SW480 (cell line): ENCODE measurements around the gene TBCE.
"Not testable (repeated sequence)": the region's sequence is repeated elsewhere in the genome, so short reads cannot be mapped to it uniquely, and the experiment has no call there.

ENCODE experiments used
- DNase-seq: peaks from one replicate; pipeline ENCODE4 v3.0.0-alpha.2; 2016; ENCODE audit warnings: low spot score

Gene TBCE

GRCh38 chr1:235357485-235358373 is 9.5 kb upstream of the TBCE start:
- DNase-seq, result no peak

GRCh38 chr1:235358899-235359298 is 8.3 kb upstream of the TBCE start:
- no peak for DNase-seq

DNA sequence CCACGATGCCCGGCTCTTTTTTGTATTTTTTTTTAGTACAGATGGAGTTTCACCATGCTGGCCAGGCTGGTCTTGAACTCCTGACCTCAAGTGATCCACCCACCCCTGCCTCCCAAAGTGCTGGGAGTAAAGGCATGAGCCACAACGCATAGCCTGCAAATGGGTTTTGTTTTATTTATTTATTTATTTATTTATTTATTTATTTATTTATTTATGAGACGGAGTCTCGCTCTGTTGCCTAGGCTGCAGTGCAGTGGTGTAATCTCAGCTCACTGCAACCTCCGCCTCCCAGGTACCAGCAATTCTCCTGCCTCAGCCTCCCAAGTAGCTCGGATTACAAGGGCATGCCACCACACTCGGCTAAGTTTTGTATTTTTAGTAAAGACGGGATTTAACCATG is 3.0 kb upstream of the TBCE start:
- DNase-seq, result not testable (repeated sequence)

- no peak for DNase-seq
These were observed 941 bp upstream of the TBCE start for GRCh38 chr1:235366286-235366685.

- DNase-seq, result no peak
These were observed 1.2 kb downstream of the TBCE start for GRCh38 chr1:235368428-235368827.

GRCh38 chr1:235369802-235370201 is 2.6 kb downstream of the TBCE start:
- DNase-seq, result no peak

DNA sequence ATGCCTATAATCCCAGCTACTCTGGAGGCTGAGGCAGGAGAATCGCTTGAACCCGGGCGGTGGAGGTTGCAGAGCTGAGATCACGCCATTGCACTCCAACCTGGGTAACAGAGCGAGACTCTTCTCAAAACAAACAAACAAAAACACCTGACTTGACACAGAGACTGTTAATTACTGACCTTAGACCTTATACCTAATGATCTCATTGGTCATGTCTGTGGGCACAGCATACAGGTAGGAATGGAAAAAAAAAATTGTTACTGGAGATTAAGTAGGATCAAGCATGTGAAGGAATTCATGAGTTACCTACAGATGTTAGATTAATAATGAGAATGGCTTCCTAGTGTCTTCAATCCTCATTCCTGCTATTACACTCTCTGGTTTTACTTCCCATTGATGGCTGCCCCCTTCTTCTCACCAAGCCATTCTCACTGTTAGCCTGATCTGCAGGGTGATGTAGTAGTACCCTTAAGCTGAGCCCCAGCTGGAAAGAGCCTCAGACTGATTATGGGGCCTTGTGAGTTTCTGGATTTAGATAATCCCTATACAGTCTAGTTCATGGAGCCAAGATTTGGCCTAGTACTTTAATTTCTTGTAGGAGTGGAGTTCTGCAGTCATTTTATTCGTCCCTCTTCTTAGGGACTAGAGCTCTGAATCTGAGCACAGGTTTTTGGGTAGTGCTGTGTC is 8.8 kb downstream of the TBCE start:
- DNase-seq, result no peak

- DNase-seq, result not testable (repeated sequence)
These were observed 11.0 kb downstream of the TBCE start for GRCh38 chr1:235378134-235378735.

GRCh38 chr1:235381955-235382739 is 14.9 kb downstream of the TBCE start:
- DNase-seq, result not testable (repeated sequence)

DNA sequence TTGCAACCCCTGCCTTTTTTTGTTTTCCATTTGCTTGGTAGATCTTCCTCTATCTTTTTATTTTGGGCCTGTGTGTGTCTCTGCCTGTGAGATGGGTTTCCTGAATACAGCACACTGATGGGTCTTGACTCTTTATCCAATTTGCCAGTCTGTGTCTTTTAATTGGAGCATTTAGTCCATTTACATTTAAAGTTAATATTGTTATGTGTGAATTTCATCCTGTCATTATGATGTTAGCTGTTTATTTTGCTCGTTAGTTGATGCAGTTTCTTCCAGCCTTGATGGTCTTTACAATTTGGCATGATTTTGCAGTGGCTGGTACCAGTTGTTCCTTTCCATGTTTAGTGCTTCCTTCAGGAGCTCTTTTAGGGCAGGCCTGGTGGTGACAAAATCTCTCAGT is 18.4 kb downstream of the TBCE start:
- DNase-seq, result not testable (repeated sequence)

DNA sequence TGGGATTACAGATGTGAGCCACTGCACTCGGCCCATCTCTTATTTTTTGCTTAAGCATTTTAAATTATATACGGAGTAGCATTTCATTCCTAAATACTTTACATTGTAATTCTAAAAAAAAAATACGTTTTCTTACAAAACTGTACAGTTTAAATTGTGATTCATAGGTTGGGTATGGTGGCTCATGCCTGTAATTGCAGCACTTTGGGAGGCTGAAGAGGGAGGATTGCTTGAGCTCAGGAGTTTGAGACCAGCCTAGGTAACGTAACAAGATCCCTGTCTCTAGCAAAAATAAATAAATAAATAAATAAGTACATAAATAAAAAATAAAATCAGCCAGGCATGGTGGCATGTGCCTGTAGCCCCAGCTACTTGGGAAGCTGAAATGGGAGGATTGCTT is 24.6 kb downstream of the TBCE start:
- DNase-seq, result no peak

DNA sequence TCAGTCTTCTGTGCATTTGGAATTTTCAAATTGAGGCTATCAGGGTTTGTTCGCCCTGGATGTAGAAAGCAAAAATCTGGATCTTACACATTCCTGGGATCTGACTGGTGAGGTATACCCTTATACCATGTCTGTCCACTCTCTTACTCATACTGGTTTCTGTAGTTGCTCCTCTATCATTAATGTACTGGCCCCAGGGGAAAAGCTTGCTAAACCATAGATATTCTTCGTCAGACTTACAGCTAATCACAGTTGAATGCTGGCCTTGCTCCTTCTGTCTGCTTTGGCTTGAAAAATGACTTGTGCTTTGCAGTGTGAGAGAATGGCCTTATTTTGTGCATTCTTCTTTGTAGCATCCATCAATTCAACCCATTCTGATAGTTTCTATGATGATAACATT is 30.5 kb downstream of the TBCE start:
- DNase-seq, result no peak

- DNase-seq, result no peak
These were observed 32.4 kb downstream of the TBCE start for GRCh38 chr1:235399661-235400060.

GRCh38 chr1:235401251-235401650 is 34.0 kb downstream of the TBCE start:
- no peak for DNase-seq

GRCh38 chr1:235402457-235403200 is 35.4 kb downstream of the TBCE start:
- DNase-seq, result no peak

DNA sequence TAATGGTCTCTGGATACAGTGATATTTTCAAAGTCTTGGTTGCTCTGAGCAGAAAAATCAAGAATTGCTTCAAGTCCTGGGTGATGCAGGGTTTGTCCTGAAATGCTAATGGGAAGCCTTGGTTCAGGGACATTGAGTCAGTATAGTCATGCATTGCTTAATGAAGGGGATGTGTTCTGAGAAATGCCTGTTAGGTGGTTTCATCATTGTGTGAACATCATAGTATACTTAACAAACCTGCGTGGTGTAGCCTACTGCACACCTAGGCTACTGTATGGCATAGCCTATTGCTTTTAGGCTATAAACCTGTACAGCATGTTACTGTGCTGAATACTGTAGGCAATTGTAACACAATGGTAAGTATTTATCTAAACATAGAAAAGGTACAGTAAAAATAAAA is 36.4 kb downstream of the TBCE start:
- DNase-seq, result no peak

DNA sequence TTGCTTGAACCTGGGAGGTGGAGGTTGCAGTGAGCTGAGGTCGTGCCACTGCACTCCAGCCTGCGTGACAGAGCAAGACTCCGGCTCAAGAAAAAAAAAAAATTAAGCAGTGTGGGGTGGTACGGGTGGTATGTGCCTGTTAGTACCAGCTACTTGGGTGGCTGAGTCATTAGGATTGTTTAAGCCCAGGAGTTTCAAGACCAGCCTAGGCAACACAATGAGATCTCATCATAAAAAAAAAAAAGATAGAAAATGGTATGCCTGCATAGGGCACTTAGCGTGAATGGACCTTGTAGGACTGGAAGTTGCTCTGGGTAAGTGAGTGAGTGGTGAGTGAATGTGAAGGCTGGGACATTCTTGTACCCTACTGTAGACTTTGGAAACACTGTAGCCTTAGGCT is 37.0 kb downstream of the TBCE start:
- no peak for DNase-seq

- no peak for DNase-seq
These were observed 40.2 kb downstream of the TBCE start for GRCh38 chr1:235407419-235407818.

GRCh38 chr1:235408503-235408960 is 41.3 kb downstream of the TBCE start:
- DNase-seq, result no peak

- no peak for DNase-seq
These were observed 42.0 kb downstream of the TBCE start for GRCh38 chr1:235409042-235409820.

DNA sequence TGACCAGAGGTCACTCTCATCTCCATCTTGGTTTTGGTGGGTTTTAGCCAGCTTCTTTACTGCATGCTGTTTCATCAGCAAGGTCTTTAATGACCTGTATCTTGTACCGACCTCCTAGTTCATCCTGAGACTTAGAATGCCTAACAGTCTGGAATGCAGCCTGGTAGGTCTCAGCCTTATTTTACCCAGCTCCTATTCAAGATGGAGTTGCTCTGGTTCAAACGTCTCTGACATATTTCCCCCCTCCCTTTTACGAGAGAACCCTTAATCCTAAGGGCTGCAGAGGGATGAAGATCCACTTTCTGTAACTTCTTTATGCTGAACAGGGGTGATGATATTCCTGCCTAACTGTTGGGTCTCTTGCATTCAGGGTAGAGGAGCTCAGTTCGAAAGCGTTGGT is 43.2 kb downstream of the TBCE start:
- no peak for DNase-seq
